ENCODE results near the gene AMER2.
A peak's percentile ranks its signal among the peaks of the same experiment; 100 is the strongest.

The AMER2 gene

DNA sequence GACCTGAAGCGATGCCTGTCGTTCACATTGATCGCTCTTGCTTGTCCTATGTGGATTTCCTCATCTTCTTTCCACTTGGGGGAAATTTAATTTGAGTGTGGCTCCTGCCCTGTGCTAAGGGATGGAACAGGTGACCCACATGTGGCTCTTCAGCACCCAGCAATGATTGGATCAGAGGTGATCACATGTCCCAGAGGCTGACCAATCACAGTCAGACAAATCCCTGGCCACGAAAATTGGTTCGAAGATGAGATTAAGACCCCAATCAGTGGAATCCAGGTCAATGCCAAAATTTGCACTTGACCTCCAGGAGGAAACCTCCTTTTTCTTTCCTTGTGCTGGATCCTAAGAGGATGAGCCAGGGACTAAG, 23.7 kb downstream of the AMER2 start:
- DNase-seq = no peak

DNA sequence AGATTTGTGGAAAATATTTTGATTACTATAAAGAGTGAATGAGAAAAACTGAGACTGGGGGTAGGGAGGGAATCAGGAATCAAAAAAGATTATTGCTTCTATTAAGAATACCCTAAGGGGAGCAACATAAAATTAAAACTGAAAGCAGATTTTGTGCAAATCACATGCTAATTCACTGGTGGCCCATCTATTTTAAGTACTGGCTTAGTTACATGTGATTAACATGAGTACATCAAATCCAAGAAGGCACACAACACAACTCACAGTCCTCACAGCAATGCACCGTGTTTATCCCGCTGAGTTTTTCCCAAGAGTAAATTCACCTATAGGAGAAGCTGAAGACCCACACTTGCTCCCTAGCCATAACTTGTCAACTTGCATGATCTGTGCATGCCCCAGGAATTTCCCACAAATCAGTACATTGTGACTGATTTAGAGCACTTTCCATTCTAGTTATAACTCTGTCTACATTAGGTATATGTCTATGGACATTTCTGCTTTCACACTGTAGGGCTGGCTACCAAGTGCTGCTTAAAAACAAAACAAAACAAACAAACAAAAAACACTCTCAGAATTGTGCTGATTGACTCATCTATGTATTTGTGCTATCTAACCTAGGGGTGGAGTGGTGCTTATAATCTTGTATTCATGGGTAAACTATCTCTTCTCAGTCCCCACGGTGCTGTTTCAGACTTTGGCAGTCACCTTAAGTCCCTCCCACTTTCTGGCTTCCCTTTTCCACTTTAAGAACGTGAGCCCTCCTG, 24.3 kb downstream of the AMER2 start:
- DNase-seq = no peak

DNA sequence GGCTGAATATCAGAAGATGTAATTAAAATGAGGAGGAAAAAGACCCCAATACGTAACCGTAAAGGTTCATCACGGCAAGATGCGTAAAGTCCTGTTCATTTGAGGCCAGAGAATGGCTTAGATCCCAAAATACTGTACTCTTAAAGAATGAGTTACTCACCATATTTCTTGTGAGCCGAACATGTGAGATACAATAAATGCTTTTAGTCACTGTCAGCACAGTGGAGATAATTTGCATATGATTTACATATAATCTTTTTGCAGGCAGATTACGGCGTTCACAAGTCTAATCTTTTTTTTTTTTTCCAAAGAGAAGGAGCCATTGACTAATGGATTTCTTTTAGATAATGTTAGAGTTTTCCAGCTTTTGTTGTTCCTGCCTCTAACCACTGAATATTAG, 28.4 kb downstream of the AMER2 start:
- no peak for DNase-seq

DNA sequence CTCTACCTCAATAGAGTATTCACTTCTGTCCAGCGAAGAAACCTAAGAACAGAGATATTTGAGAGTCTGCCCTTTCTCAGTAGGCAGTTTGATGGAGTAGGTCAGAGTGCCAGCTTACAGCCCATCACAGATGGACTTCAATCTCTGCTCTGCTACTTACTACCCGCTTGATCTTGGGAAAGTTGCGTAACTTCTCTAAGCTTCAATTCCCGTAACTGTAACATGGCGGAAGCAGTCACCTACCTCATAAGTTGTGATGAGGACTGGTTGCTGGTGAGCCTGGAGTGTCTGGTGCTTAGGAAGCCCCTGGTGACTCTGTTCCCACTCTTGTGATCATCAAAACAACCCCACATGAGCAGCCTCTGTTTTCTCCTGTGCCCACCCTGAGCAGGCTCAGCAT, 31.0 kb downstream of the AMER2 start:
- no peak for DNase-seq

DNA sequence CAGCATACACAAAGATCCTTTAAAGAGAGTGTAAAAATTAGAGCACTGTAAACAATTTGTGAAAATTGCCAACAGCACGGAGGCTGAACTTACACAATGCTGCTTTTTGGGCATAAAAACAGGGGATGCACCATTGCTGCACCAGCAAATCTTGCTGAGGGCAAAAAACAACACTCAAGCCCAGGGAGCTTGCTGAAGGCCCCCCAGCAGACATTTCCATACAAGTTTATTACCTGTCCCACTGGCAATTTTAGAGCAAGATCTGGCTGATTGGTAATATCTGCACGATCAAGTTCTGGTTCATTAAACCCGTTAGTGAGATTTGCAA, 34.3 kb downstream of the AMER2 start:
- DNase-seq = no peak

DNA sequence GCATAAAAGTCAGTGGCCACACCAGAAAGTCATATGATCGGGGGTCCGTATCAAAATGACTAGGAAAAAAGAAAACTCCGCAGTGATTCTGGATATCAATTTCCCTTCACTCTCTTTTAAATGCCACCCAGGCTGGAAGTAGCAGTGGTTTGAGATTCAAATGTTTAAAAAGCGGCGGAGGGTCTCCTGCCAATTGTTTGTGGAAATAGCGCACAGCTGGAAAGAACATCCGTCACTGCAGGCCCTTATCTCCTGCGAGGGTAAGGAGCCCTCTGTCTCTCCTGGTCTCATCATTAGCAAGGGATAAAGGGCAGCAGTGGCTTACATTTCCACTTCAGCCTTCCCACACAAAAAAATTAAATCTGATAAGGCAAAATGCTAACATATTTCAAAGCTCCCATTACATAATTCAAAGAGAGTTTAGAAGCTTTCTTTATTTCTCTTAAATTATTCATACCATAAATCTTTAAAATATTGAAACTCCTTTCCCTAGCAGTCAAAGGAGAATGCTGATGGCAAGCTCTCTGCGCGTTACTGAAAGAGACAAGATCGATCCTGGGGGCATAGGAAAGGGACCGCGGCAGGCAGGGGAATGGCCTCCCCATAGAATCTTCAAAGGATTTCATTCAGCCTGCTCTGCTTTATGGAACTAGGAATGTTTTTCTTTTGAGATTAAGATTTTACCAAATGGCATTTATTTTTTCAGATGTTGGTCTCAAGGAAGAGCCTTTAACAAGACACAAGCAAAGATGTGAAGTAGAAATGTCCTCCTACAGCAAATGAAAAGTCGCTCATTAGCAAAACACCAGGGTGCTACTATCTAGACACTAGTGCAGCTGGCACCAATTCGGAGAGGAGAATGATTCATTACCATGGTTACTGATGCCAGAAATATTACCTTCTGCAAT, 35.0 kb downstream of the AMER2 start:
- no peak for DNase-seq

DNA sequence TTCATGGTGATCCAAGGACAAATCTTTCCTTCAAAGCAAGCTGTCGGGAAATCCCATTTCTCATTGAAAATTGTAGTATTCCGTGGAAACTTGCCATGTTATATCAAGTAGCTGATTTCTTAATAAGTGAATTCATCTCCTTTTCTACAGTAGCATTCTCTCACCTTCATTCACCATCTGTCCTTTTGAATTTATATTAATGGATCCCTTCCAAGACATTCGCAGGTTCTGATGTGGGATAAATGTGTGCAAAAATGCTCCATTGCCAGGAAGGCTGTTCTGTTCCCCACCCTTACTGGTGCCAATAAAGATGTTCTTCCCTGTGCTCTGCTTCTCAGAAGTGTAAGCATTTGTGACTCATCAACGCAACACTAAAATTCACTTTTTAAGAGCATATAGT, 36.2 kb downstream of the AMER2 start:
- no peak for DNase-seq

DNA sequence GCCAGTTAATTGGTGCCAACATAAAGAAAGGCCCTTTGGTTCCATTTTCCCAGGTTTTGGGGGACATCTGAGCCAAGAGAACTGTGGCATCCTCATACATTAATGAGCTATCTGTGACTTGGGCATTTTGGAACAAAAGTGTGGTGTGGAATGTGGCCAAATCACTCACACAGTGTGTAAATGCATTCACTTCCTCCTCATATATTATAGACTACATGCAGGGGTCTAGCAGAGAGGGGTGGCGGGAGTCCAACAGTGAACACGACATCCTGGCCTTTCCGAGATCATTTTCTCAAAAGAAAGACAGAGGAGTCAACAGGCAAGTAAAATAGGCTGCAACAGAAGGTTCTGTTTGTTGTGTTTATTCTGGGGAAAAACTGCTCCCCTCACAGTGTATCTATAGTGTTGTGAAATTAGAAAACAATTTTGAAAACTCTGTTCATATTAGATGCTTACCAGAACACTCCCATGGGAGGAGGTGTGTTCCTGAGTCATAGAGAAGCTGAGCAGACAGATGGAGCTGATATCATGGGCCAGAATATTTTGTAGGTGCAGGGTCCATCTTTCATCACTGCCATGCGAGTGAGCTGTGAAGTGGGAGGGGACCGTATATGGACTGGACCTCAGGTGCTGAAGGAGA, 39.2 kb downstream of the AMER2 start:
- DNase-seq = peak; percentile 24

DNA sequence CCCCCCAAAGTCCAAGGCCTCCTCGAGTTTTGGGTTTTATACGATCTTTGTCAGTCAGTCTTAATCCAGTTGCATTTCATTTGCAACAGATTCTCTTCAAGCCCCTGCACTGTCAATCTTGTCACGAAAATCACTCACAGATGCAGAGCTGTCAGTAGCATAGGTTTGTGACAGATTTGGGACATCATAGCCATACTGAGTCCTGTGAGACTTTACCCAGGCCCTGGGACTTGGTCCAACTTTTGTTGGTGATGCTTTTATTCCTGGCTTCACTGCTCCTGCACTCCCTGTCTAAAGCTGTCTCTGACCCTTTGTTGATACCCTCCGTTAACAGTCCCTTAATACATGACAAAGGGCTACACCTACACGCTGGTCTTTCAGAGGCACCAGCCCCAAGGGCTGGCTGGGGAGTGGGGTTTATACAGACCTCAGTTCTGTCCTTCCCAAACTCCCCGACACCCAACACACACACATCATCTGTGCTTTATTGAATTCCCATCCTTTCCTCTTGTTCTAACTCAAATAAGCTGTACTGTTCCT, 40.1 kb downstream of the AMER2 start:
- DNase-seq = no peak

DNA sequence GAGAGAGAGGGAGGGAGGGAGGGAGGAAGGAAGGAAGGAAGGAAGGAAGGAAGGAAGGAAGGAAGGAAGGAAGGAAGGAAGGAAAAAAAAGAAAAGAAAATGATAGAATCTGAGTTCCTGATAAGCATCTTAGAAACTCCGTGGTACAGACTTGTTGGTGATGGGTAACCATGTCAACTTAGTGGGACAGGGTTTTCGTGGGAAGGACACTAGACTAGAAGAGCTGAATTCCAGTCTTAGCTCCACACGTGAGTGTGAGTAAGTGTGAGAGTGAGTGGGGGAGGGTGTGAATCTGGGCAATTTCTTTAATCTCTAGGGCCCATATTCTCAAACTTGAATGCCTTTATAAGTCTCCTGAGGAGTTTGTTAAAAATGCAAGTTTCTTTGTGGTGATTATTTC, 41.1 kb downstream of the AMER2 start:
- no peak for DNase-seq

DNA sequence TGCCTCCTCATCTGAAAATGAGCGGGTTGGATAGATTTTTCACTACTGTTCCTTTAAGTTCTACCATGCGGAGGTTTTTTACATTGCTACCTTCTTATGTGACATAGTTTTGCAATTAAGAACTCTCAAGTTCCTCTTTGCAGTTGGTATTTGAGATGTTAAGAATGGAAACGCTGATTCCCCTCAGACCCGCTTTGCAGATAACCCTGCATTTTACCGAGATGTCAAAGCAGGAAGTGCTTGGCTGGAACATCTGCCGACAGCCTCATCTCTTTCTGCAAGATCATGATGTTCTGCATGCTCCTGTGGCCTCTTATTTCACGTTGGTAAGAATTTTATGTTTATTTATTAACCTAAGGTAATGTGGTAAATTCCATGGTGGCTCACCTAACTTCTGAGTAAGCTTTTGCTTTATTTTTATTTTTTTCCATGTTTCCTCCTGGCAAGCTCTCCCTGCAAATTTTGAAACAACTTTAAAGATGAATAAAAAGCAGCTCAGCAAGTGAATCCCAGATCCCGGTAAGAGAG, 53.6 kb downstream of the AMER2 start:
- DNase-seq = no peak

DNA sequence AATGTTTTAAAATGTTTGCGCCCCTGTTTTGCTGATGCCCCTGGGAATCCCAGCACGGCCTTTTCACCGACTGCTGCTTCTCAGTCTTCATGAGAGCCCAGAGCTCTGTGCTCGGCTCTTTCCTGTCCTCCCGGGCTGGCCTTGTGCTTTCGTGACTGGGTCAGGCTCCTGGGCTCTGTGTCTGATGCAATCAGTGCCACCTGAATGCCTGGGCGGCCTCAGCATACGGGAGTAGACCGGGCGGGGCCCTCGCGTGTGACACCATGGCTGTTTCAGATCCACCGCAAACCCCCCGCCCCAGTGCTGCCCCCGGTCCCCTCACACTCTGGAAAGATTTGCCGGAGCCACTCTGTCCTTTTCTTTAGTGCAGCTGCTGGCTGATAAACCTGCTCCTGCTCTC, 54.8 kb downstream of the AMER2 start:
- no peak for DNase-seq

DNA sequence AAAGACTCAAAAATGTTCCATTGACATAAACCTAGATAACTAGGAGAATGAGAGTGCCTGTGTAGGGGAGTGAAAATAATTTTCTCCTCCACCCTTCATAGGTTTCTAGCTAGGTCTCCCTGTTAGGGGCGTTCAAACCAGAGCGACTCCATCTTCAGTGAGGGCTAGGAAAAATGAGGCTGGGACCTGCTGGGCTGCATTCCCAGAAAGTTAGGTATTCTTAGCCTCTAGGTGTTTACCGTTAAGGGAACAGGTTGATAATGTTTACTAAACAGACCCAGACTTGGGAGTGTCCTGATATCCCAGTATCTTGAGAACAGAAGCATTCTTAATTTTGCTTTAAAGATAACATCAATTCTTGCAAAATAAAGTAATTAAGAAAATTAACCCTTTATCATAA, 56.0 kb downstream of the AMER2 start:
- no peak for DNase-seq

DNA sequence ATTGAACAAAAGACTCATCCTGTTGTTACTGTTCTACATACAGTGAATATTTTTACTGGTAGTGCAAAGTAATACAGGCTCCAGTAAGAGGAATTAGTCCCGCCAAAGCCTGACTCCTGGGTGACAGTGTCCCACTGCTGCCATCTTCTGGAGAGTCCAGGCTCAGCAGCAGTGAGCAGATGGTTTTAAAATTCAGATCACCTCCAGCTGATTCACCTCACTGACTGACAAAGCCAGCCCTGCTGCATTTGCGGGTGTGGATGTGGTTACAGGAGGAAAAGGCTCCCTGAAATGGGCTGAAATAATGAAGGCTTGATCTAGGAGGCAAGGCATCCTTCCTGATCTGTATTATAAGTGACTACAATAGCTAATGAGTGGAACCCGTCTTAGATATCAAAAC, 57.9 kb downstream of the AMER2 start:
- peak; percentile 85 for DNase-seq

DNA sequence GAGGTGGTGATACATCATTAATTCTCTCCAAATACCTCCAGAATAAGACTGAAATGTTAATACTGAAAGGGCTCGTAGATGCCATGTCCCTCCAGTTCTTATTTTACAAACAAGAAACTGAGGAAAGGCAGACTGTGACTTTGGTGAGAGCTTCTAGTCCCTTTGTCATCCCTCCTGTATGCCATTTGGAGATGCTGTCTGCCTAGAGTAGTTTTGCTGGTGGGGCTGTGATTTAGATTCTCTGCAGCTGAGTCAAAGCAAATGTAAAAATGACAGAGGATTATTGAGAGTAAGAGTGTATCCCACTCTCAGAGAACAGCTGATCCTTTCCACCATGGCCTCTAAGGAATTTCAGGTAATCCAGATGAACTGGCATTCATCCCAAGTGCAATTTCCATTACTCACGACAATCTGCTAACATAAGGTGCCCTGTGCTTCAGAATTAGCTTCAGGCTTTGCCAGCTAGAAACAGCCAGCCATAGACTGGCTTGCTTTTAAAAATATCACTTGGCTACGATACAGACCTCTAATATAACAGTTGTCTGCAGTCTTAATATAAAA, 59.3 kb downstream of the AMER2 start:
- no peak for DNase-seq

Data from right hindlimb (tissue), 1 donor.